GM10266 (cell line): ENCODE results near the gene GHRH.
A peak's percentile ranks its signal among the peaks of the same experiment; 100 is the strongest.

Experiments used
- DNase-seq: peaks from one replicate; pipeline ENCODE4 v3.0.0; 2012; ENCODE audit errors: extremely low spot score
- TF ChIP-seq, protein P1 (sequence below): IDR thresholded peaks from 2 replicates; pipeline ENCODE4 v1.5.1; 2012; ENCODE audit warnings: mild to moderate bottlenecking, low read depth; ENCODE audit not compliant: control insufficient read depth, insufficient read depth; ENCODE audit errors: missing control alignments

The GHRH gene, protein sequence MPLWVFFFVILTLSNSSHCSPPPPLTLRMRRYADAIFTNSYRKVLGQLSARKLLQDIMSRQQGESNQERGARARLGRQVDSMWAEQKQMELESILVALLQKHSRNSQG

DNA sequence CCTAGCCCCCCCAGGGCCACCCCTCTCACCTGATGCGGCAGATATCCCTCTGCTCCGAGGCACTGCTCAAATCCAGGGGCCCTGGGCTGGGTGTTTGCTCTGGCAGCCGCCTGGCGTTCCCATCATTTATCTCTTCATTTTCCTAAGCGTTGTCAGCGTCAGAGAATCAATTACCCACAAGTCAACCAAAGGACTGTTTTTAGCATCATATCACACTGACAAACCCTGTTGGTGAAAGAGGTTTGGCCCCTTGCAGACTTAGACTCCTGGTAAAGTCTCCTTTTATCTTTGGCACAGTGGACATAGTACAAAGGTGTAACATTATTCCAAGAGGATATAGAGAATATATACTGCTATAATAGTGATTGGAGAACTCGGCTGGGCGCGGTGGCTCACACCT, at the start of gene GHRH:
TSS of gene GHRH (minus strand) at position 101 of the 400 bp plus-strand sequence. CDS start 4,925 bp downstream, outside the sequence.
- no peak for DNase-seq
- TF ChIP-seq, protein P1, sequence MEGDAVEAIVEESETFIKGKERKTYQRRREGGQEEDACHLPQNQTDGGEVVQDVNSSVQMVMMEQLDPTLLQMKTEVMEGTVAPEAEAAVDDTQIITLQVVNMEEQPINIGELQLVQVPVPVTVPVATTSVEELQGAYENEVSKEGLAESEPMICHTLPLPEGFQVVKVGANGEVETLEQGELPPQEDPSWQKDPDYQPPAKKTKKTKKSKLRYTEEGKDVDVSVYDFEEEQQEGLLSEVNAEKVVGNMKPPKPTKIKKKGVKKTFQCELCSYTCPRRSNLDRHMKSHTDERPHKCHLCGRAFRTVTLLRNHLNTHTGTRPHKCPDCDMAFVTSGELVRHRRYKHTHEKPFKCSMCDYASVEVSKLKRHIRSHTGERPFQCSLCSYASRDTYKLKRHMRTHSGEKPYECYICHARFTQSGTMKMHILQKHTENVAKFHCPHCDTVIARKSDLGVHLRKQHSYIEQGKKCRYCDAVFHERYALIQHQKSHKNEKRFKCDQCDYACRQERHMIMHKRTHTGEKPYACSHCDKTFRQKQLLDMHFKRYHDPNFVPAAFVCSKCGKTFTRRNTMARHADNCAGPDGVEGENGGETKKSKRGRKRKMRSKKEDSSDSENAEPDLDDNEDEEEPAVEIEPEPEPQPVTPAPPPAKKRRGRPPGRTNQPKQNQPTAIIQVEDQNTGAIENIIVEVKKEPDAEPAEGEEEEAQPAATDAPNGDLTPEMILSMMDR: no peak

DNA sequence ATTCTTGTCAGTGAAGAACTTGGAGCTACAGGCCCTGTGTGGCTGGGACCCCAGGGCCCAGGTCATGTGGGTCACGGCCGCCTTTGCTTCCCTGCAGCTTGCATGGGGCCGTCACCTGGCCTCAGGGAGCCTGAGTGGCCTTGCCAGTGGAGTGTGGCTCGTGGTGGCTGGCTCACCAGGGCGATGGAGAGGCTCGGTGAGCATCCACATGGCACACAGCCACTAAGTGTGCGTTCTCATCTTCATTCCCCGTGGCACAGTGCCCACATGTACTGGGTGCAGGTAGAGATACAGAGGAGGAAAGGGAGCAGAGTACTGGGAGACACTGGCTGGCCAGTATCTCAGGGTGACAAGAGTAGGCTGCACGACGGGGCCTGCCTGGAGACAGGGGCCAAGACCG, 49.3 kb upstream of the GHRH start:
- no peak for DNase-seq
- TF ChIP-seq, protein P1: no peak

DNA sequence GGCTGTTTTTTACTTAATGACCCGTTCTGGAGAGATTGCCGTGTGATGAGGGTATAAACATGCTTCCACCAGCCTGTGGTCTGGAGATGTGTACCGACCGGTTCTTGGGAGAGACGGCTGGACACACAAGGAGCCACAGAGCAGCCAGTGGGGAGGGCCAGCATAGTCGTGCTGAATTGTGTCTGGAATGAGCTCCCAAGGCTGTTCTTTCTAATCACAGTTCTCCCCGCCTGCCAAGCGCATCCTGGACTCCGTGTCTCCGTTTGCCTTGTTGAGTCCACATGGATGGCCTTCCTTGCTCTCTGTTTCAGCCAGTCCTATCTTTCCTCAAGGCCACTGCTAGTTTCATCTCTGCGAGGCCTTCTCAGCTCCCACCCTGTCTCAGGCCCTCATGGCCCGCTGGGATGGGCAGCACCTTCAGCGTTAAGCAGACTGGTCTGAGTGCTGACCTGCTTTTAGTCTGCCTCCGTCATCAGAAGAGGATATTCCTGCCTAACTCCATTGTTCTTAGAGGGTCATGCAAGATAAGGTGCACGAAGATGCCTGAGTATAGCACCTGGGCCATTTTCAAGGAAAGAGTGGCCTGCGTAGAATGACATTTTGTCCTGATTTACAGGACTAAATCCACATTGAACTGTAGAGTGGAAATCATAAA, 48.4 kb upstream of the GHRH start:
- DNase-seq: no peak

DNA sequence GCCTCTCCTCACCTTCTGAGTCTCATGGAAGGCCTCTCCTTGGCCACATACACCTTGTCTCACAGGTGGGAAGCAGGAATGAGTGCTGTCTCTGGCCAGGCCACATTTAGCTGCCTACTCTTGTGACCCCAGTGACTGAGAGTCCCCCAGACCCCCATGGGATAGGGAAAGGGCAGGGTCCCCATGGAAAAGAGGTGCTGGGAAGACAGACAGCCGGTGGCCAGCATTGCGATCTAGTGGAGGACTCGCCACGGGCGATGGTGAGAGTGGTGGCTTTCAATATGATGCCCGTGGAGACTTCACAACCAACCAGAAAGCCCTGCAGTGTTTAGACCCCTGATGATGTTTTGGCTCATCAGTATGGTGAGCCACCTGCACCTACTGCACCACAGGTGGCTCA, 47.7 kb upstream of the GHRH start:
- TF ChIP-seq, protein P1: no peak
- no peak for DNase-seq

More for the DNA sequence above, 48.4 kb upstream of the GHRH start:
- TF ChIP-seq, protein P1: no peak

DNA sequence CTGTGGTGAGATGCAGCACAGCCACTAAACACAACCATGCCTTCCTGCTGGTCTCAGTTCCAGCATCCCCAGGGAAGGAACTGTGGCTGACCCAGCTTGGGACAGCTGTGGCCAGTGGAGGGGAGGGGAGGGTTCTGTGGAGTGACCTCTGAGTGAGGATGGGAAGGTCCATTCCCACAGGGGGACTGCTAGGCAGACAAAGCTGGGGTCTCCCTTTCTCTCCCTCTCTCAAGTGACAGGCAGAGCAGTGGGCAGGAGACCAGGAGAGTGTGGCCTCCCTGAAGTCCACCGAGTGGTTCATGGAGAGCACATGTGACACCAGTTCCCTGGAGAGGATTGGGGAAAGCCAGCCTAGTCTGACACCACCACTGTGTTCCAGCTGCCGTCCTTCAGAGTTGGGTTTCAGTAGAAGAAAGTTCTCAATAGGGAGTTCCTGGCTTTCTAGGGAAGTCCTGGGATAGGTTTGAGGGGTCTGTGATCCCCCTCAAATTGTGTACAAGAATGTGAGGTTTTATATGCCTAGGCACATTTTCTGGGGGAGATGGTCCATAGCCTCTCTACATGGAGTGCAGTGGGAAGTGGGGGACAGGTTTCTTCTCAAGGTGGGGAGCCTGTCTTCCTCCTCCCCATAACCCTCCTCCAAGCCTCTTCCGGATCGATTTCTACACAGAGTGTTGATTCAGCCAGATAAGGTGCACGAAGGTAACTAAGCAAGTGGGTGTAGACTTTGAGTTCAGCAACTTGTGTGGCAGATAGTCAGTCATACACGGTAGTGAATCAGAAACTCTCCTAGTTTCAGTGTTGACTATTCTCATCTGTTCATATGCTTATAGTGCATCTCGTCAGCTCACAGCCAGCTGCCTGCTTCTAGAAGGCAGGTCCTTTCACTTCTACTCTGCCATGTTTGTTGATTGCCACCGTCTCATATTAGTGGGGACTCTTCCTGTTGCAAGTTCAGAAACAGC, 46.8 kb upstream of the GHRH start:
- TF ChIP-seq, protein P1: no peak
- DNase-seq: peak; percentile 78

DNA sequence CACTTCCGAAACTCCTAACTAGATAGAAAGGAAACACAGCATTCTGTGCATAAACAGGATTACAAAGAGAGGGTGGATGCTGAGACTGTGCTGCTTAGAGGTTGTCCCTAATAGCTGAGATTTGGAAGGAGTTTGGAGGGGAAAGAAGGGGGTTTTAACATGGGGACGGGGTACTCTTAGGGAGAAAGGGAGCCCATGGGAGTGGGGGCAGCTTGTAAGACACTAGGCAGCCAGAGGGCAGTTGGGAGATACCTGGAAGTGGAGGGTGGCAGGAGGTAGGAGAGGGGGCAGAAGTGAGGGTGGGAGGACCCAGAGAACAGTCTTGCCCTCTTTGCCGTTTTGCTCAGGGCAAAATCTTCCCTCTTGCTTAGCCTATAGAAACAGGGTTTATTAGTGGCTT, 44.2 kb upstream of the GHRH start:
- TF ChIP-seq, protein P1: no peak
- DNase-seq: no peak
